Mammary epithelial cell (primary cell): Measurements from ENCODE around the gene GRAMD1B.

Experiments used
- EZH2 ChIP-seq: IDR thresholded peaks from 2 replicates; pipeline ENCODE4 v1.6.1; 2012; ENCODE audit warnings: low read length, inconsistent platforms, borderline replicate concordance
- TF ChIP-seq, protein P1 (sequence below), 2 donors: IDR thresholded peaks in 1 of 2; conservative IDR thresholded peaks in 1 of 2; 2 replicates each; pipeline ENCODE4 v1.5.1; 2011 to 2012; ENCODE audit warnings: inconsistent platforms in 2 of 2, low read length in 2 of 2, mild to moderate bottlenecking in 2 of 2, control low read depth in 1 of 2, low read depth in 1 of 2; ENCODE audit not compliant: insufficient read depth in 1 of 2; ENCODE audit errors: extremely low read depth in 1 of 2

DNA sequence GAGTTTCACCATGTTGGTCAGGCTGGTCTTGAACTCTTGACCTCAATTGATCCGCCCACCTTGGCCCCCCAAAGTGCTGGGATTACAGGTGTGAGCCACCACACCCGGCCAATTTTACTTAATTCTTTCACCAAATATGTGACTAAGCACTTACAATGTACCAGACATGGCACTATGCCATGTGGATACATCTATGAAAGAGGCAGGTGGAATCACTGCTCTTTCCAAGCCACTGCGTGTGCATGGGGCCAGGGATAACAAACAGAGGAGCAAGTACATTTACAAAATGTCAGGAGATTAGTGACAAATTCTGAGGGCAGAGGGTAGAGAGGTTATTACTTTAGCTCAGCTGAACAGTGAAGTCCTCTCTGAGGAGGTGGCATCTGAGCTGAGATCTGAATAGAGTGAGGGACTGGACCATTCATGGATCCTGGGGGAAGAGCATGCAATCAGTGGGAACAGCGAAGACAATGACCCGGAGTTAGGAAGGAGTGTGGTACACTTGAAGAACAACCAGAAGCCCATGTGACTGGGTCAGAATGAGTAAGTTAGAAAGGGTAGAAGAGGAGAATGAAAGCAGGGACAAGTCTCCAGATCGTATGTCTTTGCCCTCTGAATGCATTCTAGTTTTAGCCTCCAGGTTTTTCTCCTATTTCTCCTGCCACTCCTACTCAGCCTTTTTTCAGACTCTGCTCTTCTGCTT, 38.3 kb upstream of the GRAMD1B start:
- TF ChIP-seq, protein P1, sequence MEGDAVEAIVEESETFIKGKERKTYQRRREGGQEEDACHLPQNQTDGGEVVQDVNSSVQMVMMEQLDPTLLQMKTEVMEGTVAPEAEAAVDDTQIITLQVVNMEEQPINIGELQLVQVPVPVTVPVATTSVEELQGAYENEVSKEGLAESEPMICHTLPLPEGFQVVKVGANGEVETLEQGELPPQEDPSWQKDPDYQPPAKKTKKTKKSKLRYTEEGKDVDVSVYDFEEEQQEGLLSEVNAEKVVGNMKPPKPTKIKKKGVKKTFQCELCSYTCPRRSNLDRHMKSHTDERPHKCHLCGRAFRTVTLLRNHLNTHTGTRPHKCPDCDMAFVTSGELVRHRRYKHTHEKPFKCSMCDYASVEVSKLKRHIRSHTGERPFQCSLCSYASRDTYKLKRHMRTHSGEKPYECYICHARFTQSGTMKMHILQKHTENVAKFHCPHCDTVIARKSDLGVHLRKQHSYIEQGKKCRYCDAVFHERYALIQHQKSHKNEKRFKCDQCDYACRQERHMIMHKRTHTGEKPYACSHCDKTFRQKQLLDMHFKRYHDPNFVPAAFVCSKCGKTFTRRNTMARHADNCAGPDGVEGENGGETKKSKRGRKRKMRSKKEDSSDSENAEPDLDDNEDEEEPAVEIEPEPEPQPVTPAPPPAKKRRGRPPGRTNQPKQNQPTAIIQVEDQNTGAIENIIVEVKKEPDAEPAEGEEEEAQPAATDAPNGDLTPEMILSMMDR (conservative IDR thresholded peaks at IDR 0.05 in 1 of 2, IDR thresholded peaks at IDR 0.05 in 1 of 2; ENCODE audit: extremely low read depth in 1 of 2, insufficient read depth in 1 of 2, low read depth in 1 of 2, low read length in 2 of 2): no peak
- TF ChIP-seq EZH2: no peak
